NB4 (cell line): Measurements from ENCODE around the gene KCTD15.

Source experiments
- DNase-seq: peaks from one replicate; pipeline ENCODE4 v3.0.0; 2010; ENCODE audit warnings: low read depth
- H3K4me3 ChIP-seq: one replicate; pipeline ENCODE4 v1.5.1; 2011; ENCODE audit warnings: mild to moderate bottlenecking, low read depth, low read length, moderate library complexity
- CTCF ChIP-seq: IDR thresholded peaks from one replicate; pipeline ENCODE4 v1.5.1; 2012; ENCODE audit warnings: low read depth, low read length
- MAX ChIP-seq: IDR thresholded peaks from 2 replicates; pipeline ENCODE4 v1.6.1; 2011; ENCODE audit warnings: low read depth, low read length
- MYC ChIP-seq: IDR thresholded peaks from 2 replicates; pipeline ENCODE4 v1.6.1; 2011; ENCODE audit warnings: low read depth, low read length
- POLR2A ChIP-seq: IDR thresholded peaks from 2 replicates; pipeline ENCODE4 v1.6.1; 2011; ENCODE audit warnings: mild to moderate bottlenecking; ENCODE audit not compliant: insufficient read length; ENCODE audit errors: extremely low read depth

KCTD15 gene

GRCh38 chr19:33823341-33823740 lies 26.7 kb downstream of the KCTD15 start:
- TF ChIP-seq CTCF (no peak), MYC (no peak), MAX (no peak), POLR2A (no peak)
- no peak for DNase-seq
- no peak overlapping the region for H3K4me3 ChIP-seq

GRCh38 chr19:33825556-33825955 lies 28.9 kb downstream of the KCTD15 start:
- H3K4me3 ChIP-seq = no peak overlapping the region
- TF ChIP-seq MAX = no peak
- TF ChIP-seq MYC = no peak
- no peak for TF ChIP-seq POLR2A
- no peak for TF ChIP-seq CTCF
- DNase-seq = no peak

GRCh38 chr19:33826521-33826920 lies 29.9 kb downstream of the KCTD15 start:
- TF ChIP-seq CTCF = no peak
- no peak for TF ChIP-seq POLR2A
- TF ChIP-seq MAX = no peak
- no peak for TF ChIP-seq MYC
- DNase-seq = no peak
- no peak overlapping the region for H3K4me3 ChIP-seq

GRCh38 chr19:33828266-33829075 lies 31.8 kb downstream of the KCTD15 start:
- no peak for DNase-seq
- TF ChIP-seq CTCF (no peak), POLR2A (no peak), MAX (no peak), MYC (no peak)
- no peak overlapping the region for H3K4me3 ChIP-seq

GRCh38 chr19:33830264-33830663 lies 33.6 kb downstream of the KCTD15 start:
- TF ChIP-seq MAX (no peak), CTCF (no peak), MYC (no peak)
- no peak for DNase-seq
- H3K4me3 ChIP-seq = no peak overlapping the region

- no peak for DNase-seq
- no peak overlapping the region for H3K4me3 ChIP-seq
- TF ChIP-seq CTCF = no peak
- no peak for TF ChIP-seq POLR2A
- no peak for TF ChIP-seq MYC
- no peak for TF ChIP-seq MAX
These were observed 35.2 kb downstream of the KCTD15 start for GRCh38 chr19:33831825-33832224.
